Measurements from ENCODE around the gene KIF26B. TPM values are rescaled to one million over a fixed set of nuclear protein-coding genes. Genes with fewer than 3 reads are reported as not detected.
"Not testable (repeated sequence)": the region's sequence is repeated elsewhere in the genome, so short reads cannot be mapped to it uniquely, and the experiment has no call there.

Gene KIF26B
- total and polyA plus RNA-seq, 2 of the 4 experiments (the other 2 are of a cell fraction) = 0.53 to 0.54 TPM

GRCh38 chr1:245359101-245359680 lies 204.4 kb downstream of the KIF26B start:
- H3K18ac ChIP-seq (ENCODE audit: low read depth, low read length); H2BK20ac ChIP-seq (ENCODE audit: low read depth, low read length); H3K4me3 ChIP-seq (ENCODE audit: insufficient read depth, low read depth, low read length); H2AK9ac ChIP-seq (replicated peaks; ENCODE audit: low read depth, low read length, poor library complexity); H2BK5ac ChIP-seq (ENCODE audit: low read depth, low read length, poor library complexity, severe bottlenecking); H3K9ac ChIP-seq (ENCODE audit: low read depth, low read length); H3K36me3 ChIP-seq (ENCODE audit: control insufficient read depth, insufficient read depth, low read length); DNase-seq; H2BK15ac ChIP-seq (ENCODE audit: low read depth, low read length); H3K56ac ChIP-seq (ENCODE audit: extremely low read depth, insufficient read depth, low read length); H3K79me1 ChIP-seq (ENCODE audit: low read depth in 1 of 2, low read length in 2 of 2); H3K14ac ChIP-seq (replicated peaks; ENCODE audit: low read depth, low read length); intact Hi-C loops (cut with micrococcal nuclease); H2AK5ac ChIP-seq (ENCODE audit: low read depth, low read length); H3K9me1 ChIP-seq (ENCODE audit: insufficient read depth, low read length); CTCF ChIA-PET; H3K9me3 ChIP-seq (ENCODE audit: control insufficient read depth, insufficient read depth, low read length); H2AFZ ChIP-seq (replicated peaks; ENCODE audit: low read length, poor library complexity); H3K4me2 ChIP-seq (ENCODE audit: low read depth, low read length); H4K5ac ChIP-seq (ENCODE audit: low read depth, low read length); ATAC-seq (ENCODE audit: low read depth); dilution Hi-C loops (cut with HindIII; ENCODE audit: low sequenced_read_pairs, unreplicated experiment); in situ Hi-C loops (cut with MboI; ENCODE audit: low sequenced_read_pairs); BruUV-seq (replicated peaks); H3K27me3 ChIP-seq (ENCODE audit: control insufficient read depth, insufficient read depth, low read length); H3K4me1 ChIP-seq (ENCODE audit: control insufficient read depth, insufficient read depth, low read length); H4K91ac ChIP-seq (ENCODE audit: insufficient read depth, low read depth, low read length); H3K4ac ChIP-seq (ENCODE audit: low read depth, low read length); H4K20me1 ChIP-seq (ENCODE audit: insufficient read depth, low read length); H3K23ac ChIP-seq (ENCODE audit: low read depth, low read length); H2BK120ac ChIP-seq (ENCODE audit: low read depth, low read length); H4K8ac ChIP-seq (ENCODE audit: low read depth in 2 of 2, low read length in 2 of 2); H3K27ac ChIP-seq (ENCODE audit: insufficient read depth, low read length); POLR2A ChIA-PET (ENCODE audit: unreplicated experiment): not testable (repeated sequence)
- 85% methylated on average over 2 of the region's 12 CpGs; no CpG with 5 or more reads in 1 of the 2 experiments for WGBS, 2 experiments (ENCODE audit: extremely low coverage in 2 of 2, insufficient read length in 1 of 2)

Data from IMR-90 (cell line).